UCSD-AML1 (cell line): ENCODE results near the gene TSPAN8.
"Not testable (repeated sequence)": the region's sequence is repeated elsewhere in the genome, so short reads cannot be mapped to it uniquely, and the experiment has no call there.

Source experiments
- DNase-seq: peaks from one replicate; lab custom pipeline; 2025; ENCODE audit not compliant: unreplicated experiment; lab: John Stamatoyannopoulos, UW

TSPAN8 gene

DNA sequence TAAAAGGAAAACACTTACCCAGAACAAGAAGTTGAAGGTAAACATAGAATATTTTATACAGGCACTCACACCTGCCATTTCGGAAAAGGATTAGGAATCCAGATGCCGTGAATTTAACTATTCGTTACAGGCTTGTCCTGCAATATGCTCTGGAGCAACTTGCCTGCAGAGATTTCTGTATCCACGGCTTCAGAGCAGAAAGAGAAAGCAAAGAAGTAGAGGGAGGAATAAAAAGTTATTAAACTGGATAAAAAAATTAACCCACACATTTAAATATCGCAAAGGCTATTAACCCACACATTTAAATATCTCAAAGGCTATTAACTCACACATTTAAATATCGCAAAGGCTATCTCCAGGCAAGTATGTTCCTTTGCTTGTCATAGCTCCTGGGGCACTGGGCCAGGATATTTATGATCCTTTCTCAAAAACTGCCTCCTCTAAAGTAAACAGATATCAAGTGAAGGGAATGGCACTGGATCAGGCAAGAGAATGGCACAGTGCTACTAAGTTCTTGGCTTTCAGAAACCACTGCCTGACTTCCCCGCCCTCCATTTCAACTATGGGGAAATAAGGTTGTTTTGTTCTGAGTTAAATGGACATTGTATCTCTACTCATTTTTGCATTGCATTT is at the start of gene TSPAN8:
TSPAN8 (minus strand) TSS at position 399 of the 633 bp plus-strand sequence; CDS start at position 78, 321 bp downstream.
- DNase-seq = no peak

DNA sequence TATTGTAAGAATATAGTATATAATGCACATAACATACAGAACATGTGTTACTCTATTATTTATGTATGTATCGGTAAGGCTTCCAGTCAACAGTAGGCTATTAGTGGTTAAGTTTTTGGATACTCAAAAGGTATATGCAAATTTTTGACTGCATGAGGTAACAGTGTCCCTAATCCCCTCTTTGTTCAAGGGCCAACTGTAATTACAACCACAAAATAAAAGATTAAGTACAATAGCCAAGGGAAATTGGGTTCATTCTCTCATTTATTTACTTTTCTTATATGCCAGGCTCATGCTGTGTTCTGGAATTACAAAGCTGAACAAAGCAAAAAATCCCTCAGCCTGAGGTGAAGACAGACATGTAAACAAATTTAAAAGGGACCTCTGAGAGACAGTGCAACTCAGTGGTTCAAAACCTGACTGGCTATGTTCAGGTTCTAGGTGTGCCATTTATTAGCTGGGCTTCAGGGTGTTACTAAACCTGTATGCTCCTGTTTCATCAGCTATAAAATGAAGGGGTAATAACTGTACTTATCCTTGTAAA is 43.4 kb upstream of the TSPAN8 start:
- no peak for DNase-seq

DNA sequence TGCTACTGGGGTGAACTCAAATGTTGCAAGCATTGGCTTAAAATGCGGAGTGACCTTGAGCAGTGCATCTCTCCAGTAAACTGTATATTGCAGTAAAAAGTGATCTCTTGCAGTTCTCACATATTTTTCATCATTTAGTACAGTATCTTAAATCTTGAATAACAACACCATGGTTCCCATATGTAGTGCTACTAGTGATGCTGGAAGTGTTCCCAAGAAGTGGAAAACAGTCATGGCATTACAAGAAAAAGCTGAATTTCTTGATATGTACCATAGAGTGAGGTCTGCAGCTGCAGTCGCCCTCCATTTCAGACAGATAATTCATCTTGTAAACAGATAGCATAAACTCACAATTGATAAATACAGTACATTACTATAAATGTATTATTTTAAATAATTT is 42.9 kb upstream of the TSPAN8 start:
- DNase-seq = no peak

DNA sequence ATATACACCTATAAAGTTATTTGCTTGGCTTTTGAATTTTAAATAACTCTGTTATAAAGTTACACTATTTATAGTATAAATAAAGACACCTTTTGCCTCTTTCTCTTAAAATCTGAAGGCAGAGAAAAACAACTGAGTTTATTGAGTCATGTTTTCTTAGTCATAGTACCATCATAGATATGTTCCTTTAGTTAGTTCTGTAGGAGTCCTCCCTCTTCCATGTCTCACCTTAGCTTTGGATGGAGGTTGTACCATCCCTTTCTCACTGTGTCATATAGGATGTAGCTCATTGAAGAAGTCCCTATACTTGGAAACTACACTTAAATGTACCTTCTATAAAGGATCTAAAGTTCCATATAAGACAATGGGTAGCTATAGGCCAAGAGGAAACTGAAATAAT is 39.7 kb upstream of the TSPAN8 start:
- no peak for DNase-seq

DNA sequence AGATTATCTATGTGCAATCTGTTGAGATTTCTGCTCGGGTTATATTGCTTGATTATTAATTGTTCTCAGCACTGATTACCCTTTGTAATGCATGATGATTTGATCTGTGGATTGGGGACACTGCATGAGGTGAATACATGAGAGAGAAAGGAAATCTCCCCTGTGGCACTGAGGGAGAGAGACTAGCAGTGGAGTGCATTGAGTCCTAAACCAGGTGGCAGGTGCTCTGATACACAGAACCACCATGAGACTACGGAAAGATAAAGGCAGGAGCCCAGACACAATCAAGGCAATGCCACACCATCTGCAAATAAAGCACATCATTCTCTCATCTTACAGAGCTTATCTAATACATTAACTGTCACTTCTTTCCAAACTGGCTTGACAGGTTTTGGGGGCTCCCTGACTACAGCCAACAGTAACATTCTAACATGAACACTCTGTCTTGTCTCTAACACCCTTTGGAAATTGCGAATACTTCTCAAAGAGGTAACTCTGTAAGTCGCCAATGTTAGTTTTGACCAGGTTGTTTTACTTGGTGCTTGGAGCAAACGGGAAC is 37.6 kb upstream of the TSPAN8 start:
- no peak for DNase-seq

DNA sequence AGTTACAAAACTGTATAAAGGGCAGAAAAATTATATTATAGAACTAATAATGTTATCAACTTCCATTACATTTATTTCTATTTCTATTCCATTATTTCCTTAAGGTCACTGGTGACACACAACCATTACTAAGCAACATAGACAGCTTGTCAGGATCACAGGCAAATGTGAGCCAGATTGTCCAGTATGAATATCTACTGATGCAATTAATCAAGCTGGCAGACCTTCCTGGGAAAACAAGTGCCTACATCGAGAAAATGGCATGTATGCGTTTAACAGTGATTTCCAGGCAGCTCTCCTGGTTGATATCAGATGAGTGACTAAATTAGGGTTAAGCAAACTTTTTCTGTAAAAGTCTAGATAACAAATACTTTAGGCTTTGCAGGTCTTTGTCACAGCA is 36.9 kb upstream of the TSPAN8 start:
- no peak for DNase-seq

DNA sequence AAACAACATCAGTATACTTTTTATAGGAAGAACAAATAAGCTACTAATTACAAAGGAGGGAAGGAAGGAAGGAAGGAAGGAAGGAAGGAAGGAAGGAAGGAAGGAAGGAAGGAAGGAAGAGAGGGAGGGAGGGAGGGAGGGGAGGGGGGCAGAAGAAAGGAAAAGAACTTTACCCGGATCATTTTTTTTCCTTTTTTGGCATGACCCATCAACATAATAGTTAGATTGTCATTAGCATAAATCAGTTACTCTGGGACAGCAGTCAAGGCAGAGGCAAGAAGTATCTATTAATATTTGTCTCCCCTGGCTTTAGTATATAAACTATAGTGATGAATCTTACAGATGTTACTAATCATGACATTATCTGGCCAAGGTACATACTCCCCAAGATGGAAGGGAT is 35.2 kb upstream of the TSPAN8 start:
- DNase-seq = no peak

DNA sequence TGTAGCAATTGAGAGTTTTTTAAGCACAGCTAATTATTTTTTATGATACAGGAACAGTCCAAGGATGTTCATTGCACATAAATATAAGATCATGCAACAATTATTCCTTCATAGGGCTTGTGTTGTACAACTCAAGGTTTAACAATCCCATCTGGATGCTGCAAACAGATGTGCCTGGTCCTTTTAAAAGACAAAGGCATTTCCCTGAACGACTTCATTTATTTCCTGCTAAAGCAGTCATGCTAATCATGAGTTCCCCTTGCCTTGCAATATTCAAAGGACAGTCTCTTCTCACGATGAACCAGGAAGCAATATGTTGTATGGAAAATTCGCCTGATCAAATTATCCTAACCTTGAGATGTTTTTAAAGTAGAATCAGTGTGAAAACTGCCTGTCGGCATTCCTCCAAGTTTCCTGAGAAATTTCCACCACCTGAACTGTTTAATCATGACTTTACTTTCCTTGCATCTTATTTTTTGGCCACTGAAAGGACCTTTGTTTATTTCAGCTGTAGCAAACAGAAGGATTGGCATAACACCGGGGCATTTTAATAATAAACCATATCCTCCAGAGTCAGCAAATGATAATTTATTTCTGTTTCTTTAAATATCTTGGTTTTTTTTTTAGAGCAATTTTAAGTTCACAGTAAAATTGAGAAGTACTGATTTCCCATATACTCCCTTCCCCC is 33.9 kb upstream of the TSPAN8 start:
- no peak for DNase-seq

DNA sequence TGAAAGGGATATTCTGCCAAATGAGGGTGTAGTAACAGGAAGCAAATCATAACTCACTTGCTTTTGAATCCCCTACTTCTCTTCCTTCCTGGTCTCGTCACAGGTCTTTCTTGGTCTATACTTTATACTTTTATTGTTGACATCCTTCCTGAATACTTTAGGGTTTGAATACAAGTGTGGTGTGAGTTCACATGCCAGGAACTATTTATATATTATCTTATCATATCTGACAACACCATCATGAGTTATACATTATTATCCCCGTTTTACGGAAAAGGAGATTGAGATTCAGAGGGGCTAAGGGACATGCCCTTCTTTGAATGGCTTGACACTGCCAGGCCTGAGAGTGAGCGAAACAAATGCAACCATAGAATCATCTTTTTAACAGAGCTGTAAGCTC is 33.0 kb upstream of the TSPAN8 start:
- no peak for DNase-seq

DNA sequence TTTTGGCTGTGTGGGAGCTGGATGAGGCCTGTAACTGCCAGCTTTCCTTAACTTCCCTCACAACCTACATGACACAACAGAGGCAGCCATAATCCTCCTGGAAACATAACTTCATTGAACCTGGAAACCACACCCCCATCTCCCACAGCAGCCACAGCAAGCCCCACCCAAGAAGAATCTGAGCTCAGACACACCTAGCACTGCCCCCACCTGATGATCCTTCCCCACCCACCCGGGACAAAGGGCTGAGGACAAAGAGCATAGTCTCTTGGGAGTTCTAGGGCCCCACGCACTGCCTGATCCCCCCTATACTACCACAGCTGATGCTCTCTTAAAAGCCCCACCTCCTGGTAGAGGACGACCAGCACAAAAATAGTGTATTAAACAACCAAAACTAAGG is 29.6 kb upstream of the TSPAN8 start:
- no peak for DNase-seq

DNA sequence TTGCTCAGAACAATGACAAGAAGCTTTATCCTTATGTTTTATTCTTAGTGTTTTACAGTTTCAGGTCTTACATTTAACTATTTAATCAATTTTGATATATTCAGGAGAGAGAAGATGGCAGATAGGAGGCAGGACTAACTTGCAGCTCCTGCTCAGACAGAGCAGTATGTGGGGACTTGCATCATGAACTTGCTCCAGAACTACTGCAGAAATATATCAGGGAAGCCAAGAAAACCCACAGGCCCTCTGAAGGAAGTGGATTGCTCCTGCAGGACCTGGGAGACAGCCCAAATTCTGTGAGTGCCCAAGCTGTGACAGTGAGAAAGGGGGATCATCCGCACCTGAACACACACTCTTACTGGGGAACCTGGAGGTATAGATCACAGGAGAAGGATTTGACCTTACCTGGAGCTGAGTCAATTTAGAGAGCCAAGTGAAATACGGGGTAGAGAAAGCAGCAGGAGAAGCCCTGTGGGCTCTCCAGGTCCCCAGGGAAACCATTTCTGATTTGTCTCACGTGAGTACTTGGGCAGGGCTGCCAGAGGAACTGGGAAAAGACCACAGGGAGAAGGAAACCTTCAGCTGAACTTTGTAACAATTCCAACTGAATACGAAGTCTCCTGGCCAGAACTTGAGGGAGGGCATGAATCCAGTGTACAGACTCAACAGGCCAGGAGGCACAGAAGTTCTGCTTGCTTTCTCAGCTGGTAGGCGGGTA is 28.9 kb upstream of the TSPAN8 start:
- DNase-seq = no peak

DNA sequence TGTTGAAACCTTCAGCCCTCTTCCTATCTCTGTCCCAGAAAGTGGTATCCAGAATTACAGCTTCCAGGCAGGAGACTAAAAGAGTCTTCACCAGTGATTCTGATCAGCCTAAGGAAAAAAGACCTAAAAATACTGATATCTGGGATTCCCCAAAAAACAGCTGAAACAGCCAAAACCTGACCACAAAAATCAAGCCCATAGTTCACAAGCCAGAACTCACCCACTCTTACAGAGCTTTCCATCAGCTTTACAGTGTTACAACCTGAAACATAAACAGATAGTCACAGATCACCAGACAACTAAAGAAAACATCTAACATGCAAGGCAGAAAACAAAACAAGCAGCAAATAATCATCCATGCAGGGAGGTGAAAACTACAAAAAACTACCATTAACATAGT is 26.0 kb upstream of the TSPAN8 start:
- DNase-seq = no peak

DNA sequence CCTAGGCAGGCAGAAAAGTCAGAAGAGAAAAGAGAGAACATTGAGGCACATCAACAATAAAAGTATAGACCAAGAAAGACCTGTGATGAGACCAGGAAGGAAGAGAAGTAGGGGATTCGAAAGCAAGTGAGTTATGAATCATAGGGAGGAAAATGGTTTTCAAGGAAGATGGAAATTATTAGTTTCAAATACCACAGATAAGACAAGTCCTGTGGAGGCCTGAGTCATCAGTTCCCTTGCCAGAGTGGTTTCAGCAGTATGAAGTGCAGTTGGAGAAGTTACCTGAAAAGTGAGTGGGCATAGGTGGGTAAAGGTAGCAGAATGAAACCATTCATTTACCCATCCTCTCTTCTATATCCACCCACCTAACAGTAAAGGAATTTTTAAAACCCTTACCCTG is 25.2 kb upstream of the TSPAN8 start:
- DNase-seq = no peak

DNA sequence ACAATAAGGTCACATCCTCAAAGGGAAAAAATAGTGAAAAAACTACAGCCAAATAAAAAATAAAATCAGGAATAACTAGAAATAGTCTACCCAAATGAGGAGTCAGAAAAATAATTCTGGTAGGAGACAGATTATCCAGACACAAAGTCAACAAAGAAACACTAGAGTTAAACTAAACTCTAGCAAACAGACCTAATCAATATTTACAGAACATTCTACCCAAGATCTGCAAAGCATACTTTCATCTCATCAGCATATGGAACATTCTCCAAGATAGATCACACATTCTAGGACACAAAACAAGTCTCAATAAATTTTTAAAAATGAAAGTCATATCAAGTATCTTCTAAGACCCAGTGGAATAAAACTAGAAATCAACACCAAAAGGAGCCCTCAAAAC is 20.4 kb upstream of the TSPAN8 start:
- no peak for DNase-seq

DNA sequence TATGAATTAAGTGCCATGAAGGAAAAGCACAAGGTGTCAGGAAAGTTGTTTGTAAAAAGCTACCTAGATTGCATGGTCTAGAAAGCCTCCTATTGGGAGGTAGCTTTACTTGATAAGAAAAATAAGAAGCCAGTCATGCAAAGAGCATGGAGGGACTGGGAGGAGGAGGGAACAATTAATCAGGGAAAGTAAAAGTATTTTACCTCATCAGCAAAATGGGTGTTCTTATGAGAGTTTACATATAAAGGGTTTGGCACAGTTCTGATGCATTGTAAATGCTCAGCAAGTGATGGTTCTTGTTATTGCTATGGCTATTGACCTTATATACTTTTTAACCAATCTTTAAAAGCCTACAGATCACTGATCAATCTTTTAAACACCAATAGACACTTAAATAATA is 17.0 kb upstream of the TSPAN8 start:
- no peak for DNase-seq

DNA sequence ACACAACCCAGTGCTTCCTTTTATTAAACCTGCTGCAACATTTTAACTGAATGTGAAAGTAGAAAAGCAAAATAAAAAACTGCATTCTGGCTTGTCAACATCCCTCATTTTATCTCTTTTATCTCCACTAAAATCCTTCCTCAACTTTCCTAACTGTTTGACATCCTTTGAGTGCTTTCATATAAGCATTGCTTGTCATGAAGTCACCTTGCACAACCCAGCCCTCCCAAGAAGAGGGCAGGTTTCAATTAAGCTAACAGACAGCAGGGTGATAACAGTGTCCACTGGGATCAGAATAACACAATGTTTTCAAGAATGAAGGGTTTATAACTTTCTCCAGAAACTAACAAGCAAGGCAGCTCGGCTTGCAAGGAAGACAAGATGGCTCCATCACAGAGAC is 16.3 kb upstream of the TSPAN8 start:
- DNase-seq = no peak

DNA sequence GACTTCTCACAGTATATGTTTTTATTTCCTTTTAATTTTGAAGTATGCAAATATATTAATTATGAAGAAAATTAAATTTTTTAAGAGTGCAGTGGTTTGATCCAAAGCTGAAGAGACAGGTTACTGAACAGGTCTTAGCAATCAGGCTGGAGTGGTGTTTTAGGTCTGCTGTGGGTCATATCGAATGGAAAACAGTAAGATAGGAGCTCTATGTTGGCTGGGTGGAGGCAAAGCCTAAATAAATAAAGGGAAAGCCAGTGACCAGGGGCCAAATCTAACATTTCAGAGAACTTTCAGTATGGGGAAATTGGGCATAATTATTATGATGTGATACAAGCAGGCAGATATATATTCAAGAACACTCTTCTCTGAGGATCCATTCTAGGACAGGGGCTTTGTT is 12.7 kb upstream of the TSPAN8 start:
- DNase-seq = no peak

DNA sequence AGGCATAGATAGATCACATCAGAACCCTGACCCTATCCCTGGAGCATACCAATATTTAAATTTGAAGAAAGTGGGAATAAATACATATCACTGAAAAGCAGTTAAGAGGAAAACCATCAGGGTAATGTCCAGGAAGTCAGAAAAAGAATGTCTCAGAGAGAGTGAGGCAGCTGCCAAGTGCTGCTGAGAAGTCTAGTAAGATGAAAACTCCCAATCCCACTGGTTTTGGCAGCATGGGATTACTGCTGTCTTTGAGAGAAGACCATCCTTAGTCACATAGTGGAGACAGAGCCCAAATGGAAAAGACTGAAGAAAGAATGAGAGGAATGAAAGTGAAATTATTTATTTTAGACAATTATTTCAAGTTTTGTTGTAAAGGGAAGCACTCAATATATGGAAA is 11.5 kb upstream of the TSPAN8 start:
- DNase-seq = no peak

DNA sequence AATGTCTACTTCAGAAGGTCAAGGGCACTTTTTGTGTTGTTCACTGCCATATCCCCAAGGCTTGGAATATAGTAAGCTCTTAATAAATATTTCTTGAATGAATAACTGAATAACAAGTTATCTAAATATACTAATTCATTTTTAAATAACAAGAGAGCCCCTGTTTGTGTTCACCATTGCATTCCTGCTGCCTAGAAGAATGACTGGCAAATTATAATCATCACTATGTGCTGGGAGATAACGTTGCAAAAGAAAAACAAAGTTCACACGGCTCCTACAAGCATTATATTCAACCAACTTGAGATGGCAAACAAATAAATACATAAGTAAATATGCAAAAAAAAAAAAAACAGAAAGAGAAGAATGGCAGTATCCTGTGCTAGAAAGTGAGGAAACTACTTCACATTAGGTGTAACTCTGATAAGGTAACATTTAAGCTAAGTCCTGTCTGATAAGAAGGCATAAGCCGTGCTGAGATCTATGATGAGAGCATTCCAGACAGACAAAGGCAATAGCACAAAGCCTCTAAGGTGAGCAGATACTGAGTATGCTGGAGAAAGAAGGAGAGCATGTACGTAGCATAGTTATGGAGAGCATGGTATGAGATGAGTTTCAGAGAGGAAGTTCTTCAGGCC is 9.2 kb upstream of the TSPAN8 start:
- DNase-seq = no peak

DNA sequence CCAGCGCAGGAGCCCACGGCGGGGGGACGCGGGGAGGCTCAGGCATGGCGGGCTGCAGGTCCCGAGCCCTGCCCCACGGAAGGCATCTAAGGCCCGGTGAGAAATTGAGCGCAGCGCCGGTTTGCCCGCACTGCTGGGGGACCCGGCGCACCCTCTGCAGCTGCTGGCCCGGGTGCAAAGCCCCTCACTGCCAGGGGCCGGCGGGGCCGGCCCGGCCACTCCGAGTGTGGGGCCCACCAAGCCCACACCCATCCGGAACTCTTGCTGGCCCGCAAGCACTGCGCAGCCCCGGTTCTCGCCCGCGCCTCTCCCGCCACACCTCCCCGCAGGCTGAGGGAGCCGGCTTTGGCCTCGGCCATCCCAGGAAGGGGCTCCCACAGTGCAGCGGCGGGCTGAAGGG is 8.5 kb upstream of the TSPAN8 start:
- no peak for DNase-seq

DNA sequence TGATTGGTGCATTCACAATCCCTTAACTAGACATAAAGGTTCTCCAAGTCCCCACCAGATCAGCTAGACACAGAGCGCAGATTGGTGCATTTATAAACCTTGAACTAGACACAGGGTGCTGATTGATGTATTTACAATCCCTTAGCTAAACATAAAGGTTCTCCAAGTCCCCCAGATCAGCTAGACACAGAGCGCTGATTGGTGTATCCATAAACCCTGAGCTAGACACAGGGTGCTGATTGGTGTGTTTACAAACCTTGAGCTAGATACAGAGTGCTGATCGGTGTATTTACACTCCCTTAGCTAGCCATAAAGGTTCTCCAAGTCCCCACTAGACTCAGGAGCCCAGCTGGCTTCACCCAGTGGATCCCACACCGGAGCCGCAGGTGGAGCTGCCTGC is 8.0 kb upstream of the TSPAN8 start:
- not testable (repeated sequence) for DNase-seq
